SK-N-SH (cell line): ENCODE results near the gene NR2F1.

Experiments
- CTCF ChIP-seq: fragments of 200-600 bp; sonication (generic); IDR thresholded peaks from 2 replicates; pipeline ENCODE4 v1.6.1; 2017; ENCODE audit warnings: antibody characterized with exemption, mild to moderate bottlenecking, moderate library complexity
- MEF2A ChIP-seq: IDR thresholded peaks from 2 replicates; pipeline ENCODE4 v1.4.0; 2012; ENCODE audit warnings: low read depth, borderline replicate concordance
- NRF1 ChIP-seq: IDR thresholded peaks from 2 replicates; pipeline ENCODE4 v1.6.1; 2012; ENCODE audit warnings: low read depth, mild to moderate bottlenecking, low read length
- RXRA ChIP-seq: IDR thresholded peaks from 2 replicates; pipeline ENCODE4 v1.4.0; 2012; ENCODE audit warnings: low read depth, mild to moderate bottlenecking, borderline replicate concordance
- TAF1 ChIP-seq: IDR thresholded peaks from 2 replicates; pipeline ENCODE4 v1.6.1; 2012; ENCODE audit warnings: low read depth, mild to moderate bottlenecking, low read length, moderate library complexity, borderline replicate concordance
- TCF12 ChIP-seq: IDR thresholded peaks from 2 replicates; pipeline ENCODE4 v1.4.0; 2012
- TF ChIP-seq, protein P1 (sequence below): IDR thresholded peaks from 2 replicates; pipeline ENCODE4 v1.6.1; 2012; ENCODE audit warnings: mild to moderate bottlenecking, low read depth, low read length, moderate library complexity

- no peak for TF ChIP-seq TCF12
- TF ChIP-seq RXRA: no peak
- TF ChIP-seq TAF1: no peak
- no peak for TF ChIP-seq NRF1
- no peak for TF ChIP-seq CTCF
- no peak for TF ChIP-seq MEF2A
- TF ChIP-seq, protein P1, sequence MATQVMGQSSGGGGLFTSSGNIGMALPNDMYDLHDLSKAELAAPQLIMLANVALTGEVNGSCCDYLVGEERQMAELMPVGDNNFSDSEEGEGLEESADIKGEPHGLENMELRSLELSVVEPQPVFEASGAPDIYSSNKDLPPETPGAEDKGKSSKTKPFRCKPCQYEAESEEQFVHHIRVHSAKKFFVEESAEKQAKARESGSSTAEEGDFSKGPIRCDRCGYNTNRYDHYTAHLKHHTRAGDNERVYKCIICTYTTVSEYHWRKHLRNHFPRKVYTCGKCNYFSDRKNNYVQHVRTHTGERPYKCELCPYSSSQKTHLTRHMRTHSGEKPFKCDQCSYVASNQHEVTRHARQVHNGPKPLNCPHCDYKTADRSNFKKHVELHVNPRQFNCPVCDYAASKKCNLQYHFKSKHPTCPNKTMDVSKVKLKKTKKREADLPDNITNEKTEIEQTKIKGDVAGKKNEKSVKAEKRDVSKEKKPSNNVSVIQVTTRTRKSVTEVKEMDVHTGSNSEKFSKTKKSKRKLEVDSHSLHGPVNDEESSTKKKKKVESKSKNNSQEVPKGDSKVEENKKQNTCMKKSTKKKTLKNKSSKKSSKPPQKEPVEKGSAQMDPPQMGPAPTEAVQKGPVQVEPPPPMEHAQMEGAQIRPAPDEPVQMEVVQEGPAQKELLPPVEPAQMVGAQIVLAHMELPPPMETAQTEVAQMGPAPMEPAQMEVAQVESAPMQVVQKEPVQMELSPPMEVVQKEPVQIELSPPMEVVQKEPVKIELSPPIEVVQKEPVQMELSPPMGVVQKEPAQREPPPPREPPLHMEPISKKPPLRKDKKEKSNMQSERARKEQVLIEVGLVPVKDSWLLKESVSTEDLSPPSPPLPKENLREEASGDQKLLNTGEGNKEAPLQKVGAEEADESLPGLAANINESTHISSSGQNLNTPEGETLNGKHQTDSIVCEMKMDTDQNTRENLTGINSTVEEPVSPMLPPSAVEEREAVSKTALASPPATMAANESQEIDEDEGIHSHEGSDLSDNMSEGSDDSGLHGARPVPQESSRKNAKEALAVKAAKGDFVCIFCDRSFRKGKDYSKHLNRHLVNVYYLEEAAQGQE: no peak
Observed at GRCh38 chr5:93574491-93575305, 8.3 kb upstream of the NR2F1 start.
